ENCODE measurements around the gene MFSD6.
A peak's percentile ranks its signal among the peaks of the same experiment; 100 is the strongest.
"Not testable (repeated sequence)": the region's sequence is repeated elsewhere in the genome, so short reads cannot be mapped to it uniquely, and the experiment has no call there.

MFSD6 gene

GRCh38 chr2:190407662-190408537 is at the start of gene MFSD6:
TSS of gene MFSD6 (plus strand) at chr2:190408355. CDS start at chr2:190436030, 27,675 bp downstream.
- Histone ChIP-seq H3K27me3 (ENCODE audit: insufficient read depth, low read length) (peaks cover 43% of the 10 kb centered on the region), H3K36me3 (ENCODE audit: insufficient read depth, low read length) (no peaks in the 10 kb centered on the region), H3K4me3 (ENCODE audit: low read length) (peak within 1 kb of the TSS; percentile 54), H2AFZ (ENCODE audit: low read depth, low read length) (peak within 1 kb of the TSS; percentile 97), H3K4me1 (ENCODE audit: insufficient read depth, low read length) (peaks cover 12% of the 10 kb centered on the region), H3K9me3 (ENCODE audit: low read length) (peaks cover 2% of the 10 kb centered on the region)

GRCh38 chr2:190358655-190359448 is 49.3 kb upstream of the MFSD6 start:
- not testable (repeated sequence) for H3K27me3 ChIP-seq (ENCODE audit: insufficient read depth, low read length); H2AFZ ChIP-seq (ENCODE audit: low read depth, low read length); H3K4me1 ChIP-seq (ENCODE audit: insufficient read depth, low read length); H3K36me3 ChIP-seq (ENCODE audit: insufficient read depth, low read length); H3K4me3 ChIP-seq (ENCODE audit: low read length); H3K9me3 ChIP-seq (ENCODE audit: low read length)

DNA sequence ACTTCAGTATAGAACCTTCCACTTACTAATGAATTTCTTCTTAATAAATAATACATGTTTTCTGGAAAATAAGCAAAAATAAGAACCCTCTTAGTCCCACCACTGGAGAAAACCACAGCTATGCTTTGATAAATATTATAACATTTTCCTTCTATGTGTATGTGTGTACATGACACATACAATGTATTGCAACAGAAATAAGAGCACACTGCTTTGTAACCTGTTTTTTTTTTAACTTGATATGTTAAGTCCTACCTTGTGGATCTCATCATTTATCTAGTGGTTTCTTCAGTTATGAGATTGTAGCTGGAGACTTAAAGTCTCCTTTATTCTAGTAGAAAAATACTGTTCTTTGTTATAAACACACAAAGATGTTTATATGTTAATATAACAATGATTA is 47.6 kb upstream of the MFSD6 start:
- H2AFZ ChIP-seq (ENCODE audit: low read depth, low read length): no peak overlapping the region
- peaks cover 5% of the 10 kb centered on the region for H3K4me1 ChIP-seq (ENCODE audit: insufficient read depth, low read length)
- no peaks in the 10 kb centered on the region for H3K9me3 ChIP-seq (ENCODE audit: low read length)
- no peaks in the 10 kb centered on the region for H3K27me3 ChIP-seq (ENCODE audit: insufficient read depth, low read length)
- no peak overlapping the region for H3K4me3 ChIP-seq (ENCODE audit: low read length)
- H3K36me3 ChIP-seq (ENCODE audit: insufficient read depth, low read length): no peaks in the 10 kb centered on the region

DNA sequence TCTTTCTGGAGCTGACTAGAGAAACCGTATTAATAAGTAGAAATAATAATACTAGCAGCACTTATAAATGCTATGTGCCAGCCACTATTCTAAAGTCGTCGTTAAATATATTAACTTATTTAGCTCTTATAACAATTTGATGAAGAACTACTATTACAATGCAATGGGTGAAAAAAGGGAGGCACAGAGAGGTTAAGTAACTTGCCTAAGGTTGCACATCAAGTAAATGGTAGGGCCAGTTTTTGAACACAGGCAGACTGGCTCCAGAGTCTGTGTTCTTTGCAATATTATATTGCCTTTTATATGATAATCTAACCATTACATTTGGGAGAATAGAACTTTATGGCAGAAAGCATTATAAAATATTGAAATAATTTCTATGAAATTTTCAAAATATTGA is 47.2 kb upstream of the MFSD6 start:
- H3K4me3 ChIP-seq (ENCODE audit: low read length): no peak overlapping the region
- H3K4me1 ChIP-seq (ENCODE audit: insufficient read depth, low read length): peaks cover 5% of the 10 kb centered on the region
- no peak overlapping the region for H2AFZ ChIP-seq (ENCODE audit: low read depth, low read length)
- no peaks in the 10 kb centered on the region for H3K9me3 ChIP-seq (ENCODE audit: low read length)
- no peaks in the 10 kb centered on the region for H3K27me3 ChIP-seq (ENCODE audit: insufficient read depth, low read length)
- no peaks in the 10 kb centered on the region for H3K36me3 ChIP-seq (ENCODE audit: insufficient read depth, low read length)

DNA sequence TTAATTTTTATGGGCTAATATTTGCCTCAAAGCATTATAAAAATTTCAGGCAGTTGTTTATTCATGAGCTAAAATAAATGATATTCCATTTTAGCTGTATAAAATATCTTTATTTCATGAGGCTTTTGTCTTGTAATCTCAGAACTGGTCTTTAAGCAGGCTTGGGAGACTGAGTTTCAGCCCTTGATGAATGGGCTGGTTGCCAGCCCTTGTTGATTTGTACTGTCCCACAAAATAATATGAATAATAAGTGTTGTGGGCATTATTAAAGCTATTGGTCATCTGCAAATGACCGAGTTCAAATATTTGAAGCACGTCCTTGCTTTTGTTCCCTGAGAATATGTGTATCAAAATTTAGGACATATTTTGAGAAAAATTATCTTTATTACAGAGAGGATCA is 46.6 kb upstream of the MFSD6 start:
- Histone ChIP-seq H3K36me3 (ENCODE audit: insufficient read depth, low read length) (no peaks in the 10 kb centered on the region), H3K27me3 (ENCODE audit: insufficient read depth, low read length) (no peaks in the 10 kb centered on the region)

DNA sequence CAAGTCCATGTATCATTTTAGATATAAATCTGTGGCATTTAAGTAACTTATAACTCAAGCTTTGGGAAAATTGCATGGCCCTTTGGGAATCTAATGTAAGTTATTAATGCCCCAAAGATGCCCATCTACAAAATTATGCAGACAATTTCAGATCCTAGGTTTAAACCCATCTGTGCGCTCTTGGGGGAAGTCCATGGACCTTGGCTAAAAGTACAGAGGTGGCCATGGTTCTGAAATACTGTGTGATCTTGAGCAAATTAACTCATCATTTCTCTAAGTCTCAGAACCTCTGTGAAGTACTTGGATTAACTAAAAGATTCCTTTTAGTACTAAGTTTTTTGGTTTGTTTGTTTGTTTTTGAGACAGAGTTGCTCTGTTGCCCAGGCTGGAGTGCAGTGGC is 45.3 kb upstream of the MFSD6 start:
- Histone ChIP-seq H3K4me1 (ENCODE audit: insufficient read depth, low read length) (peaks cover 5% of the 10 kb centered on the region), H3K36me3 (ENCODE audit: insufficient read depth, low read length) (no peaks in the 10 kb centered on the region), H3K9me3 (ENCODE audit: low read length) (no peaks in the 10 kb centered on the region), H3K4me3 (ENCODE audit: low read length) (no peak overlapping the region), H2AFZ (ENCODE audit: low read depth, low read length) (no peak overlapping the region), H3K27me3 (ENCODE audit: insufficient read depth, low read length) (no peaks in the 10 kb centered on the region)

More for the DNA sequence above, 46.6 kb upstream of the MFSD6 start:
- no peak overlapping the region for H3K4me3 ChIP-seq (ENCODE audit: low read length)
- no peak overlapping the region for H2AFZ ChIP-seq (ENCODE audit: low read depth, low read length)
- H3K4me1 ChIP-seq (ENCODE audit: insufficient read depth, low read length): peaks cover 5% of the 10 kb centered on the region
- no peaks in the 10 kb centered on the region for H3K9me3 ChIP-seq (ENCODE audit: low read length)

DNA sequence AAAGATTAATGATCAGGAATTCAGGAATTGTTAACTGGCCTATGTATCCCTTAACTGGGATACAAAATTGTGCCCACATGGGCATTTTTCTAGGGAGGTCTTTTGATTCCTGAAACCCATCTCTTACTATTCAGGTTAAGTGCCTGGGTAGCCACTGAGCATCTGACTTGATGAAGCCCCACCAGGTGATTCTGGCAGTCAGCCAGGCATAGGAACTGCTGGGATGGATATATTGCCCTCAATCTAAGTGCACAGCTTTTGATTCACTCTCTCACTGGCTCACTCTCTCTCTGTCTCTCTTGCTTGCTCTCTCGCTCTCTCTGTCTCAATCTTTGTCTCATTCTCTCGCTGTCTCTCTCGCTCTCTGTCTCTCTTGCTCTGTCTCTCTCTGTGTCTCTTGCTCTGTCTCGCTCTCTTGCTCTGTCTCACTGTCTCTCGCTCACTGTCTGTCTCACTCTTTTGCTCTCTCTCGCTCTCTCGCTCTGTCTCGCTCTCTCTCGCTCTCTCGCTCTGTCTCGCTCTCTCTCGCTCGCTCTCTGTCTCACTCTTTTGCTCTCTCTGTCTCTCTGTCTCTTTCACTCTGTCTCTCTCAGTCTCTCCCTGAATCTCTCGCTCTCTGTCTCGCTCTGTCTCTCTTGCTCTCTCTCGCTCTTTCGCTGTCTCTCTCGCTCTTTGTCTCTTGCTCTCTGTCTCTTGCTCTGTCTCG is 42.5 kb upstream of the MFSD6 start:
- H2AFZ ChIP-seq (ENCODE audit: low read depth, low read length): no peak overlapping the region
- no peaks in the 10 kb centered on the region for H3K27me3 ChIP-seq (ENCODE audit: insufficient read depth, low read length)
- H3K36me3 ChIP-seq (ENCODE audit: insufficient read depth, low read length): no peaks in the 10 kb centered on the region
- H3K9me3 ChIP-seq (ENCODE audit: low read length): no peaks in the 10 kb centered on the region
- no peak overlapping the region for H3K4me3 ChIP-seq (ENCODE audit: low read length)
- no peaks in the 10 kb centered on the region for H3K4me1 ChIP-seq (ENCODE audit: insufficient read depth, low read length)

GRCh38 chr2:190366248-190366753 is 41.9 kb upstream of the MFSD6 start:
- Histone ChIP-seq H3K9me3 (ENCODE audit: low read length) (no peaks in the 10 kb centered on the region), H3K4me3 (ENCODE audit: low read length) (no peak overlapping the region), H3K4me1 (ENCODE audit: insufficient read depth, low read length) (no peaks in the 10 kb centered on the region), H3K27me3 (ENCODE audit: insufficient read depth, low read length) (no peaks in the 10 kb centered on the region), H2AFZ (ENCODE audit: low read depth, low read length) (no peak overlapping the region), H3K36me3 (ENCODE audit: insufficient read depth, low read length) (no peaks in the 10 kb centered on the region)

GRCh38 chr2:190367091-190367490 is 41.1 kb upstream of the MFSD6 start:
- Histone ChIP-seq H3K9me3 (ENCODE audit: low read length) (no peaks in the 10 kb centered on the region), H3K27me3 (ENCODE audit: insufficient read depth, low read length) (no peaks in the 10 kb centered on the region), H3K4me1 (ENCODE audit: insufficient read depth, low read length) (no peaks in the 10 kb centered on the region), H2AFZ (ENCODE audit: low read depth, low read length) (no peak overlapping the region), H3K36me3 (ENCODE audit: insufficient read depth, low read length) (no peaks in the 10 kb centered on the region), H3K4me3 (ENCODE audit: low read length) (no peak overlapping the region)

DNA sequence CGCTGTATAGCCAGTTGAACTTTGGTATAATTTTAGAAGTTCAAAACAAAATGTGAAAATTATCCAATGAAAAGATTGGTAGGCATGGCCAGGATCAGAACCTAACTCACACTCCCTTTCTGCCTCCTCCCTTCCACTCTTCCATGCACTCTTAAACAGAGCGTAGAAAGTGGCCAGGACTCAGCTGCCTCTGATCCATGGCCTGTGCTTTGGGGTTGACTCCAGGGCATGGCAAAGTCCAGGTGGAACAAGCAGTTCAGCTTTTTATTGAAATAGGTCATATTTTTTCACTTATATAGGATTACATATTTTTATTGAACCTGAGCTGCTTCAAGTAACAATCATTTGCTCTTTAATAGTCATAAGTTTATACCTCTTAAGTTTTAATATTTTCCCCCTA is 38.5 kb upstream of the MFSD6 start:
- Histone ChIP-seq H3K4me3 (ENCODE audit: low read length) (no peak overlapping the region), H3K4me1 (ENCODE audit: insufficient read depth, low read length) (no peaks in the 10 kb centered on the region), H3K9me3 (ENCODE audit: low read length) (no peaks in the 10 kb centered on the region), H3K27me3 (ENCODE audit: insufficient read depth, low read length) (no peaks in the 10 kb centered on the region), H2AFZ (ENCODE audit: low read depth, low read length) (no peak overlapping the region), H3K36me3 (ENCODE audit: insufficient read depth, low read length) (no peaks in the 10 kb centered on the region)

DNA sequence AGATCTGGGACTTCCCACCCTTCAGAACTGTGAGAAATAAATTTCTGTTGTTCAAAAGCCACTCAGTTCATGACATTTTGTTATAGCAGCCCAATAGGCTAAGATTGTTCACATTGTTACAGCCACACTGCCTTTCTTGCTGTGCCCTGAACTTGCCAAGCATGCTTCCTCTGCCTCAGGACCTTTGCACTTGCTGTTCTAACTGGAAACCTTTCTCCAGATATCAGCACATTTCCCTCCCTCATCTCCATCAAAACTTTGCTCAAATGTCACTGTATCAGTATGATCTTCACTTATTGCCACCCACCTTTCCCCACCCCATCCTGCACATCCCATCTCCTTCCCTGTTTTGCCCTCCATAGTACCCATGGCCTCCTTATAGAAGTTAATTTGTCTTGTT is 32.1 kb upstream of the MFSD6 start:
- H2AFZ ChIP-seq (ENCODE audit: low read depth, low read length): no peak overlapping the region
- H3K27me3 ChIP-seq (ENCODE audit: insufficient read depth, low read length): no peaks in the 10 kb centered on the region
- H3K36me3 ChIP-seq (ENCODE audit: insufficient read depth, low read length): no peaks in the 10 kb centered on the region
- H3K4me3 ChIP-seq (ENCODE audit: low read length): no peak overlapping the region
- peaks cover 2% of the 10 kb centered on the region for H3K4me1 ChIP-seq (ENCODE audit: insufficient read depth, low read length)
- no peaks in the 10 kb centered on the region for H3K9me3 ChIP-seq (ENCODE audit: low read length)

GRCh38 chr2:190376591-190377245 is 31.4 kb upstream of the MFSD6 start:
- Histone ChIP-seq H3K4me1 (ENCODE audit: insufficient read depth, low read length) (peaks cover 2% of the 10 kb centered on the region), H2AFZ (ENCODE audit: low read depth, low read length) (no peak overlapping the region), H3K4me3 (ENCODE audit: low read length) (no peak overlapping the region), H3K27me3 (ENCODE audit: insufficient read depth, low read length) (no peaks in the 10 kb centered on the region), H3K36me3 (ENCODE audit: insufficient read depth, low read length) (no peaks in the 10 kb centered on the region), H3K9me3 (ENCODE audit: low read length) (no peaks in the 10 kb centered on the region)
